Thyroid gland (tissue), 4 donors: Measurements from ENCODE around the gene CHRM5. TPM values are rescaled to one million over a fixed set of nuclear protein-coding genes. Genes with fewer than 3 reads are reported as not detected.

ENCODE experiments used
- DNase-seq, 2 donors: peaks; one replicate each; pipeline ENCODE4 v3.0.0-alpha.2; 2019
- H3K27ac ChIP-seq, 3 donors: fragments of 200-600 bp; sonication (generic); 1 replicate in 2 of 3; 2 replicates in 1 of 3; pipeline ENCODE4 v1.5.1; 2016 to 2019; ENCODE audit warnings: mild to moderate bottlenecking in 1 of 3, moderate library complexity in 1 of 3
- H3K27me3 ChIP-seq: fragments of 200-600 bp; sonication (generic); one replicate; pipeline ENCODE4 v1.5.1; 2019
- H3K36me3 ChIP-seq, 2 donors: fragments of 200-600 bp; sonication (generic); one replicate each; pipeline ENCODE4 v1.5.1; 2016 to 2019
- H3K4me1 ChIP-seq, 2 donors: fragments of 200-600 bp; sonication (generic); one replicate each; pipeline ENCODE4 v1.5.1; 2017 to 2019
- H3K4me3 ChIP-seq, 3 donors: fragments of 200-600 bp; sonication (generic); replicated peaks in 1 of 3; 1 replicate in 2 of 3; 2 replicates in 1 of 3; pipeline ENCODE4 v1.5.1; 2016; ENCODE audit warnings: mild to moderate bottlenecking in 1 of 3
- H3K9me3 ChIP-seq: fragments of 200-600 bp; sonication (generic); one replicate; pipeline ENCODE4 v1.5.1; 2017
- POLR2A ChIP-seq, 2 donors: fragments of 450-650 bp; IDR thresholded peaks; one replicate each; pipeline ENCODE4 v1.6.1; 2017; ENCODE audit warnings: antibody characterized with exemption in 2 of 2, mild to moderate bottlenecking in 2 of 2, moderate library complexity in 1 of 2
- WGBS, 2 donors: methylation state at CpG; one replicate each; pipeline ENCODE4 v1.1.5; 2017; 5-methylcytosine and 5-hydroxymethylcytosine counted together
- intact Hi-C: fragments of 100-400 bp; cut with DNase I; formaldehyde crosslinking; loops from one replicate; pipeline ENCODE4 v1.15.1; 2023
- total RNA-seq, 4 donors: library from RNA; depleted of rRNA; stranded (reverse); fragments of >200 nt; gene quantifications; one replicate each; pipeline ENCODE4 v1.2.3, GENCODE V29; 2016
- TF ChIP-seq, protein P1 (sequence below), 6 experiments: fragments of 200-600 bp in 3 of 6; fragments of 450-650 bp in 3 of 6; sonication (generic) in 3 of 6; IDR thresholded peaks; one replicate each; pipeline ENCODE4 v1.5.1; 2016 to 2019; ENCODE audit warnings: antibody characterized with exemption in 6 of 6, mild to moderate bottlenecking in 2 of 6, inconsistent platforms in 1 of 6, moderate library complexity in 1 of 6

Gene CHRM5
- total RNA-seq, 4 donors from 2014 or later: not detected

DNA sequence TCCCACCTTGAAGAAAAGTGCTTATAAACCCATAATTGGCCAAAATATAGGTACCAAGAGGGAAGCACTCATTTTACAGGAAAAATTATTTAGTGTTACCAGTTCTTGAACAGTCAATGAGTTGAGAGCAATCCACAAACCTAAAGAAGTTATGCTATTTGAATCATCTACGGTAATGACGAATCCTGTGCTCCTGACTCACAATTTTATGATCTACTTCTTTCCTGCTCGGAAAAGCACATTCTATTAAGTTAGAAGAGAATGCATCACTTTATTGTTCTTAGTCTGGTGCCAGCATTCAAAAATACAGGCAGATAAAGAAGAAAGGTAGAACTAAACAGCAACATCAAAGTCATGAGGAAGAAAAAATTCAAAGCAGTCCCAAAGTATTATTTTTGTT, 33.2 kb downstream of the CHRM5 start:
- H3K9me3 ChIP-seq: no peaks in the 10 kb centered on the region
- no peaks in the 10 kb centered on the region for H3K27me3 ChIP-seq
- H3K27ac ChIP-seq: no peak overlapping the region
- no peak overlapping the region for H3K4me3 ChIP-seq
- no peak for DNase-seq
- no peaks in the 10 kb centered on the region for H3K4me1 ChIP-seq
- intact Hi-C loops: no loop called here
- no peaks in the 10 kb centered on the region for H3K36me3 ChIP-seq
- no peak for TF ChIP-seq POLR2A (IDR thresholded peaks at IDR 0.05)
- TF ChIP-seq, protein P1, sequence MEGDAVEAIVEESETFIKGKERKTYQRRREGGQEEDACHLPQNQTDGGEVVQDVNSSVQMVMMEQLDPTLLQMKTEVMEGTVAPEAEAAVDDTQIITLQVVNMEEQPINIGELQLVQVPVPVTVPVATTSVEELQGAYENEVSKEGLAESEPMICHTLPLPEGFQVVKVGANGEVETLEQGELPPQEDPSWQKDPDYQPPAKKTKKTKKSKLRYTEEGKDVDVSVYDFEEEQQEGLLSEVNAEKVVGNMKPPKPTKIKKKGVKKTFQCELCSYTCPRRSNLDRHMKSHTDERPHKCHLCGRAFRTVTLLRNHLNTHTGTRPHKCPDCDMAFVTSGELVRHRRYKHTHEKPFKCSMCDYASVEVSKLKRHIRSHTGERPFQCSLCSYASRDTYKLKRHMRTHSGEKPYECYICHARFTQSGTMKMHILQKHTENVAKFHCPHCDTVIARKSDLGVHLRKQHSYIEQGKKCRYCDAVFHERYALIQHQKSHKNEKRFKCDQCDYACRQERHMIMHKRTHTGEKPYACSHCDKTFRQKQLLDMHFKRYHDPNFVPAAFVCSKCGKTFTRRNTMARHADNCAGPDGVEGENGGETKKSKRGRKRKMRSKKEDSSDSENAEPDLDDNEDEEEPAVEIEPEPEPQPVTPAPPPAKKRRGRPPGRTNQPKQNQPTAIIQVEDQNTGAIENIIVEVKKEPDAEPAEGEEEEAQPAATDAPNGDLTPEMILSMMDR (IDR thresholded peaks at IDR 0.05): no peak
- WGBS, 2 donors: 63 to 66% methylated on average over 3 of the region's 3 CpGs

DNA sequence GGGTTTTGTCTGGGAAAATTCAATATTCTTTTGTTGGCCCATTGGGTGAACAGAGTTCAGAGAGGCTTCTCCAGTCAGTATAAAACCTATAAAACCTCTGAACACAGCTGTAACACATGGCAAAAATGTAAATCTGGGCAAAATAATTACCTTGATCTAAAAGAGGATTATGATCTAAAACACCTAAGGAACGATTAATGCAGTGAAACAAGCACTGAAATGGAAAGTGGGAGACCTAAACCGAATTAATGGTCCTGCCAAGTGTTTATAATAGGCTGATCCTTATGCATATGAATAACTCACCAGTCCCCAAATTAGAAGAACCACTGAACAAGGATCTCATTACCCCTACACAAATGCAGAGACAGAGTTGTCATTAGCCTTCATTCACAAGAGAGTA, 38.1 kb downstream of the CHRM5 start:
- H3K4me1 ChIP-seq: no peaks in the 10 kb centered on the region
- H3K4me3 ChIP-seq: no peak overlapping the region
- DNase-seq: no peak
- no peak for TF ChIP-seq POLR2A (IDR thresholded peaks at IDR 0.05)
- TF ChIP-seq, protein P1 (IDR thresholded peaks at IDR 0.05): no peak
- H3K36me3 ChIP-seq: no peaks in the 10 kb centered on the region
- 90% methylated on average over 2 of the region's 2 CpGs for WGBS, 2 donors
- H3K27me3 ChIP-seq: no peaks in the 10 kb centered on the region
- H3K9me3 ChIP-seq: no peaks in the 10 kb centered on the region
- H3K27ac ChIP-seq: no peak overlapping the region
- intact Hi-C loops: no loop called here

DNA sequence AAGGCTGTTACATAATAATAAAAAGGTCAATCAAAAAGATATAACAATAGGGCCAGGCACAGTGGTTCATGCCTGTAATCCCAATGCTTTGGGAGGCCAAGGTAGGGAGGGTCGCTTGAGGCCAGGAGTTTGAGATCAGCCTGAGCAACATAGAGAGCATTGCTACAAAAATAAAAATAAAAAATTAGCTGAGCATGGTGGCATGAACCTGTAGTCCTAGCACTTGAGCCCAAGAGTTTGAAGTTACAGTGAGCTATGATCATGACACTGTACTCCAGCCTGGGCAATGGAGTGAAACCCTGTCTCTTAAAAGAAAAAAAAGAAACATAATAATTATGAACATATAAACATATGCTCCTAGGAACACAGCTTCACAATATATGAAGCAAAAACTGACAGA, 41.4 kb downstream of the CHRM5 start:
- WGBS, 2 donors: 95 to 98% methylated on average over 1 of the region's 1 CpG
- Histone ChIP-seq H3K27ac (no peak overlapping the region), H3K27me3 (no peaks in the 10 kb centered on the region), H3K4me3 (no peak overlapping the region), H3K36me3 (no peaks in the 10 kb centered on the region), H3K4me1 (peaks cover under 1 to 2% of the 10 kb centered on the region in 2 donors), H3K9me3 (no peaks in the 10 kb centered on the region)
- intact Hi-C loops: no loop called here
- DNase-seq: no peak
- TF ChIP-seq, protein P1 (IDR thresholded peaks at IDR 0.05): no peak

DNA sequence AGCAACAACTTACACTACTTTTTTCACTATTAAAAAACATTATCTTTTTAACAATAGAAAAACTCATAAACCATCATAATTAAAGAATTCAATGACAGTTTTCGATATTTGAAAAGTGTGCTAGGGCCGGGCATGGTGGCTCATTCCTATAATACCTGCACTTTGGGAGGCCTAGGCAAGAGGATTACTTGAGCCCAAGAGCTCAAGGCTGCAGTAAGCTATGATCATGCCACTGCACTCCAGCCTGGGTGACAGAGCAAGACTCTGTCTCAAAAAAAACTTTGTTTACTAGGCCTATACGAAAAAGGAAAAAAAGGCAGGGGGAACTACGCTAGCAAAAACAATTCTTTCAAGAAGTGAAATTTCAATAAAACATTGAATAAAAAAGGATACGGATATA, 42.6 kb downstream of the CHRM5 start:
- no peak for DNase-seq
- no peaks in the 10 kb centered on the region for H3K36me3 ChIP-seq
- no peaks in the 10 kb centered on the region for H3K27me3 ChIP-seq
- peaks cover 9% of the 10 kb centered on the region in 2 donors for H3K4me1 ChIP-seq
- no peak overlapping the region for H3K27ac ChIP-seq
- H3K4me3 ChIP-seq: no peak overlapping the region
- 93 to 96% methylated on average over 5 of the region's 5 CpGs for WGBS, 2 donors
- intact Hi-C loops: no loop called here
- no peaks in the 10 kb centered on the region for H3K9me3 ChIP-seq
- TF ChIP-seq, protein P1 (IDR thresholded peaks at IDR 0.05): no peak
- no peak for TF ChIP-seq POLR2A (IDR thresholded peaks at IDR 0.05)

DNA sequence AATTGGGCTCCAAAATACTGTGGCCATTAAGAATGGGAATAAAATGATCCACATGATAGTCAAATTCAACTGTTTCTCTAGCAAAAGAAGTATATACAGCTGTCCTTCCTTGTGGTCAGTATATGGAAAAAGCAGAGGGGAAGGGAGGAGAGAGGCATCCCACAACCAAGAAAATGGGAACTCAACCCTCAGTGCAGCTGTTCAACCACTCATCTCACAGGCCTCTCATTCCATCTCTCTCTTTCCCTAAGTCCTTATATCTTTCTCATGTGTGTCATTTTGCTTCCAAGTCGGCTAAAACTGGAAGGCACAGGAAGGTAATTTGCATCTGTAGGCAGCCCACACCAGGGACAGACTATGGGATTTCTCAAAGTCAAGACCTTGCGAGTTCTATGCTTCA, 43.2 kb downstream of the CHRM5 start:
- TF ChIP-seq, protein P1 (IDR thresholded peaks at IDR 0.05): no peak
- TF ChIP-seq POLR2A (IDR thresholded peaks at IDR 0.05): no peak
- 64 to 73% methylated on average over 2 of the region's 2 CpGs for WGBS, 2 donors
- intact Hi-C loops: no loop called here
- no peak for DNase-seq
- Histone ChIP-seq H3K4me1 (peaks cover 9% of the 10 kb centered on the region in 2 donors), H3K4me3 (no peak overlapping the region), H3K9me3 (no peaks in the 10 kb centered on the region), H3K27ac (no peak overlapping the region), H3K36me3 (no peaks in the 10 kb centered on the region), H3K27me3 (no peaks in the 10 kb centered on the region)
